ENCODE results near the gene TMPRSS4. TPM values are rescaled to one million over a fixed set of nuclear protein-coding genes. Genes with fewer than 3 reads are reported as not detected.

TMPRSS4 gene
- total RNA-seq, 4 donors from 2014 or later: not detected

- peaks cover 0 to 75% of the 10 kb centered on the region in 2 donors for H3K27me3 ChIP-seq
- 34 to 39% methylated on average over 10 of the region's 10 CpGs for WGBS, 2 donors
Measured at GRCh38 chr11:118157186-118157895, 80.5 kb downstream of the TMPRSS4 start.

GRCh38 chr11:118161786-118162185, 84.9 kb downstream of the TMPRSS4 start:
- no peak overlapping the region for H3K4me3 ChIP-seq
- H3K27me3 ChIP-seq: peaks cover 0 to 42% of the 10 kb centered on the region in 2 donors
- H3K27ac ChIP-seq: no peak overlapping the region
- no peaks in the 10 kb centered on the region for H3K36me3 ChIP-seq
- WGBS, 2 donors: 66 to 75% methylated on average over 6 of the region's 6 CpGs
- no peaks in the 10 kb centered on the region for H3K4me1 ChIP-seq
- H3K9me3 ChIP-seq: no peaks in the 10 kb centered on the region
- TF ChIP-seq CTCF (IDR thresholded peaks at IDR 0.05) (no peak), EP300 (IDR thresholded peaks at IDR 0.05) (no peak), POLR2A (IDR thresholded peaks at IDR 0.05) (no peak)
- DNase-seq (ENCODE audit: low spot score in 2 of 2): no peak

More at GRCh38 chr11:118157186-118157895, 80.5 kb downstream of the TMPRSS4 start:
- DNase-seq (ENCODE audit: low spot score in 2 of 2): no peak
- no peak for TF ChIP-seq EP300 (IDR thresholded peaks at IDR 0.05)
- no peak for TF ChIP-seq POLR2A (IDR thresholded peaks at IDR 0.05)
- no peak for TF ChIP-seq CTCF (IDR thresholded peaks at IDR 0.05)
- Histone ChIP-seq H3K4me3 (no peak overlapping the region), H3K36me3 (no peaks in the 10 kb centered on the region), H3K9me3 (no peaks in the 10 kb centered on the region), H3K27ac (no peak overlapping the region), H3K4me1 (peaks cover 0 to 17% (median 10%) of the 10 kb centered on the region in 4 donors)

GRCh38 chr11:118162846-118163245, 86.0 kb downstream of the TMPRSS4 start:
- Histone ChIP-seq H3K27me3 (peaks cover 0 to 32% of the 10 kb centered on the region in 2 donors), H3K36me3 (peaks cover 0 to 4% (median 0%) of the 10 kb centered on the region in 3 donors), H3K4me3 (no peak overlapping the region), H3K9me3 (no peaks in the 10 kb centered on the region), H3K27ac (no peak overlapping the region), H3K4me1 (no peaks in the 10 kb centered on the region)
- TF ChIP-seq CTCF (IDR thresholded peaks at IDR 0.05) (no peak), POLR2A (IDR thresholded peaks at IDR 0.05) (no peak), EP300 (IDR thresholded peaks at IDR 0.05) (no peak)
- DNase-seq (ENCODE audit: low spot score in 2 of 2): no peak
- 78 to 86% methylated on average over 3 of the region's 3 CpGs for WGBS, 2 donors

- 60 to 63% methylated on average over 5 of the region's 5 CpGs for WGBS, 2 donors
- Histone ChIP-seq H3K27ac (no peak overlapping the region), H3K27me3 (peaks cover 0 to 29% of the 10 kb centered on the region in 2 donors), H3K4me1 (no peaks in the 10 kb centered on the region), H3K4me3 (no peak overlapping the region), H3K9me3 (no peaks in the 10 kb centered on the region), H3K36me3 (peaks cover 0 to 5% (median 0%) of the 10 kb centered on the region in 3 donors)
- DNase-seq (ENCODE audit: low spot score in 2 of 2): no peak
- TF ChIP-seq EP300 (IDR thresholded peaks at IDR 0.05) (no peak), POLR2A (IDR thresholded peaks at IDR 0.05) (no peak), CTCF (IDR thresholded peaks at IDR 0.05) (no peak)
Measured at GRCh38 chr11:118163494-118163893, 86.6 kb downstream of the TMPRSS4 start.

- 40 to 44% methylated on average over 2 of the region's 2 CpGs for WGBS, 2 donors
- no peak for DNase-seq (ENCODE audit: low spot score in 2 of 2)
Measured at GRCh38 chr11:118164885-118165284, 88.0 kb downstream of the TMPRSS4 start.

More at GRCh38 chr11:118164885-118165284, 88.0 kb downstream of the TMPRSS4 start:
- peaks cover 0 to 27% of the 10 kb centered on the region in 2 donors for H3K27me3 ChIP-seq
- H3K27ac ChIP-seq: no peak overlapping the region
- peaks cover 0 to 5% (median 0%) of the 10 kb centered on the region in 3 donors for H3K36me3 ChIP-seq
- no peak overlapping the region for H3K4me3 ChIP-seq
- no peak for TF ChIP-seq CTCF (IDR thresholded peaks at IDR 0.05)
- TF ChIP-seq POLR2A (IDR thresholded peaks at IDR 0.05): no peak
- TF ChIP-seq EP300 (IDR thresholded peaks at IDR 0.05): no peak
- H3K4me1 ChIP-seq: no peaks in the 10 kb centered on the region
- no peaks in the 10 kb centered on the region for H3K9me3 ChIP-seq
